GM23338 (cell line): ENCODE data around the gene PTBP3.

Experiments
- CREB1 ChIP-seq: fragments of 250-450 bp; sonication (Bioruptor Pico); IDR thresholded peaks from 2 replicates; pipeline ENCODE4 v1.5.0; 2020; ENCODE audit warnings: low read depth, mild to moderate bottlenecking, moderate library complexity
- CTCF ChIP-seq, 2 experiments: fragments of 200-600 bp in 1 of 2; sonication (generic) in 1 of 2; conservative IDR thresholded peaks; 2 replicates each; pipeline versions ENCODE4 v1.5.1 to v1.6.1; 2016 to 2017; ENCODE audit warnings: antibody characterized with exemption in 2 of 2, low read depth in 2 of 2, mild to moderate bottlenecking in 2 of 2, moderate library complexity in 1 of 2
- ETS1 ChIP-seq: IDR thresholded peaks from 2 replicates; pipeline ENCODE4 v1.6.1; 2016; ENCODE audit warnings: antibody characterized with exemption
- EZH2 ChIP-seq: fragments of 200-600 bp; sonication (generic); IDR thresholded peaks from one replicate; pipeline ENCODE4 v1.8.0; 2017; ENCODE audit warnings: antibody characterized with exemption, mild to moderate bottlenecking, low read depth; ENCODE audit not compliant: unreplicated experiment
- JUNB ChIP-seq: IDR thresholded peaks from one replicate; pipeline ENCODE4 v1.6.1; 2016; ENCODE audit warnings: antibody characterized with exemption; ENCODE audit not compliant: unreplicated experiment
- NANOG ChIP-seq: IDR thresholded peaks from 2 replicates; pipeline ENCODE4 v1.6.1; 2016; ENCODE audit warnings: antibody characterized with exemption, borderline replicate concordance
- POLR2AphosphoS5 ChIP-seq: IDR thresholded peaks from 2 replicates; pipeline ENCODE4 v1.6.1; 2016; ENCODE audit warnings: antibody characterized with exemption, low read depth
- REST ChIP-seq: IDR thresholded peaks from one replicate; pipeline ENCODE4 v1.6.1; 2018; ENCODE audit warnings: antibody characterized with exemption; ENCODE audit not compliant: unreplicated experiment
- STAT1 ChIP-seq: IDR thresholded peaks from one replicate; pipeline ENCODE4 v1.6.1; 2016; ENCODE audit warnings: antibody characterized with exemption; ENCODE audit not compliant: unreplicated experiment
- ZNF331 ChIP-seq: fragments of 250-450 bp; sonication (Bioruptor Pico); IDR thresholded peaks from 2 replicates; pipeline ENCODE4 v1.5.0; 2020; ENCODE audit warnings: low read depth, mild to moderate bottlenecking, moderate library complexity

GRCh38 chr9:112360047-112360804 is 26.8 kb upstream of the PTBP3 start:
- TF ChIP-seq CTCF (conservative IDR thresholded peaks at IDR 0.05; ENCODE audit: low read depth in 2 of 2) (no peak), CREB1 (CRISPR knock-in tag) (no peak), ZNF331 (CRISPR knock-in tag) (no peak), NANOG (no peak), REST (no peak), EZH2 (no peak), STAT1 (no peak), POLR2AphosphoS5 (no peak), JUNB (no peak), ETS1 (no peak)
